ENCODE data around the gene CHPF2. TPM values are rescaled to one million over a fixed set of nuclear protein-coding genes. Genes with fewer than 3 reads are reported as not detected.

The CHPF2 gene
- total RNA-seq, 1 experiment from 2014 or later = 44.0 TPM

DNA sequence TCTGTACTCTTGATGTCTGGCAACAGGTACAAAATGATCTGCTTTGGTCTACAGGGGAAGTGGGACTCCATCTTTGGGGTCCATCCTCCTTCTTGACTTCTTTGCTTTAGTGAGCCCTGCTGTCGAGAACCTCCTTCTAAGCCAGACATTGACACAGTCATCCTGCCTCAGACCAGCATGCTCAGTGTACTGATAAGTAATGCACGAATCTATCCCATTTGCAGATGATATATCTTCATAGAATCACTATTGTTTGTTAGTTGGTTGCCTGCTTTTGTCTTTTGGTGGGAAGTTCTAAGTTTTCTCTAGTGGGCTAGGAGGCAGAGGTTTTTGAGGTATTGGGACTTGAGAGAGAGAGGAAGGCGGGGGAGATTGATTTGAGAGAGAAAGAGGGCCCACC, 30.9 kb upstream of the CHPF2 start:
- no peak for DNase-seq (ENCODE audit: low read depth, low spot score)
- in situ Hi-C loops (cut with HindIII; ENCODE audit: low pct_unique_long_range_greater_than_20kb, low sequenced_read_pairs) = no loop called here

DNA sequence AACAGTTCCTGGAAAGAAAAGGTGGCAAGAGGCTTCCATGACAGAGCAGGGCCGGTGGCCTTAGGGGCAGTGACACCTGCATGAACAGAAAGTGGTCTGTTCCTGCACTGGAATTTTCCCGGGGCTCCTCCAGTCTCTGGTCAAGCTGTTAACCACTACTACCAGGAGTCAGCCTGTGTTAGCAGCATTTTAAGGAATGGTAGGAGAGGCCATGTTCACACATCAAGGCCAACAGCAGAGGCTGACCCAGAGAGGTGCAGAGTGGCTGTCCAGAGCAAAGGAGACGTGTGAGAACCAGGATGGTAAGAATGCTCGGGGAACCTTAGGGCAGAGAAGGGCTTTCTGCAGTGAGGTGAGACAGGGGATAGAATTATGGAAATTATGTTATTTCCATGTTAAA, 30.5 kb upstream of the CHPF2 start:
- in situ Hi-C loops (cut with HindIII; ENCODE audit: low pct_unique_long_range_greater_than_20kb, low sequenced_read_pairs) = no loop called here
- DNase-seq (ENCODE audit: low read depth, low spot score) = no peak

DNA sequence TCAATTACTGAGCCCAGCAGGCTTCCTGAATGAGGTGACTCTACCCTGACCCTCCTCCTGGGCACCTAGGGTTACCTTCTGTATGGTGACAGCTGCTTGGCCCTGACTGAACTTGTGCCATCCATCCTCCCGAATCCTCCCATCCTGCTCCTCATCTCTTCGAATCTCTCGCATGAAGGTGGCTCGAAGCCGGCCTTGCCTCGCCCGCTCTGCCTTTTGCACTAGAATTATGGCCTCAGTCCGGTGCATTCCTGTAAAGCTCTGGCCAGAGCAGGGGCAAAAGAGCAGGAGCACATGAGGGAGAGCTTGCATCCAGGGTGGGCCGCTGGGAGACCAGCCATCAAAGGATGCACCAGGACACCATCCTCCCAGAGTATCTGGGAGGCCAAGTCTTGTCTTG, 29.4 kb upstream of the CHPF2 start:
- in situ Hi-C loops (cut with HindIII; ENCODE audit: low pct_unique_long_range_greater_than_20kb, low sequenced_read_pairs) = no loop called here
- no peak for DNase-seq (ENCODE audit: low read depth, low spot score)

DNA sequence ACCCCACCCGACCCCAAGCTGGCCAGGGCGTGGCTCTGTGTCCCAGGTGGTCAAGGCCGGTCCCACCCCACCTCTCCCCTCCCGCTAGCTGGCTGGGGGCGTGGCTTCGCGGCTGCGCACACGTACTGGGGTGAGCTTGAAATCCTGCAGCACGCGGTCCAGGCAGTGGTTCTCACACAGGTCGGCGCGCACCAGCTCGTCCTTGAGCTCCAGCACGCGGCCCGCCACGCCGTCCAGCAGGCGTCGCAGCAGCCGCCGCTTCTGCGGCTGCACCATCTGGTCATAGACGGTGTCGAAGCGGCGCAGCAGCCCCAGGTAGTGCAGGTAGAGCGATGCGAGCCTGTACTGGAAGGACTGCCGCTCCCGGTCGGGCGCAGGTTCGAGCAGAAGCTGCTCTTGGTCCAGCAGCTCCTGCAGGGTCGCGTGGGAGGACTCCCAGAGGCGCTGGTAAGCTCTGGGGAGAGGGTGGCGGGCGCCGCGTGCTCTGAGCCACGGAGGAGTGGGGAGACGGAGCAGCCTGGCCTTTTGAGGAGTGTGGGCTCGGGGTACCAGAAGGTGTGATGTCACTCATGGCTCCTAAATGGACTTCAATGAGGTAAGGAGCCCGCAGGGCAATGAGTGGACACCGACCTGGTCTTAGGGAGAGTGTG, 27.8 kb upstream of the CHPF2 start:
- DNase-seq (ENCODE audit: low read depth, low spot score) = no peak
- in situ Hi-C loops (cut with HindIII; ENCODE audit: low pct_unique_long_range_greater_than_20kb, low sequenced_read_pairs) = no loop called here

DNA sequence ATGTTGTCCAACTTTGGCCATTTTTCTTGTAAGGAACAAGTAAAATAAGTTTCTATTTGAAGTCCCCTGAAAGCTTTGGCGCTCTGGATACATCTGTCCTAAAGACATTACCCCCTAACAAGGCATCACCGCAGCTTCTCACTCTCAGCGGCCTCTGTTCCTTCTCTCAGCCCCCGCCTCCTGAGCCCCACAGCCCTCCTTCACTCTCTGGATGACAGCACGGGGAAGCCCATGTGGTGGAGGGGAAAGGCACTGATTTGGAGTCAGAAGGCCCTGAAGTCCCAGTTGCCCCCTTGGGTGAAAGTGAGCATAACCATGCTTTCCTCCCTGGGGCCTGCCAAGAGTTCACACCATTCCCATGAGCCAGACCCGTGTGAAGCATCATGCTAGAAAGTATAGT, 26.6 kb upstream of the CHPF2 start:
- in situ Hi-C loops (cut with HindIII; ENCODE audit: low pct_unique_long_range_greater_than_20kb, low sequenced_read_pairs) = no loop called here
- DNase-seq (ENCODE audit: low read depth, low spot score) = no peak

DNA sequence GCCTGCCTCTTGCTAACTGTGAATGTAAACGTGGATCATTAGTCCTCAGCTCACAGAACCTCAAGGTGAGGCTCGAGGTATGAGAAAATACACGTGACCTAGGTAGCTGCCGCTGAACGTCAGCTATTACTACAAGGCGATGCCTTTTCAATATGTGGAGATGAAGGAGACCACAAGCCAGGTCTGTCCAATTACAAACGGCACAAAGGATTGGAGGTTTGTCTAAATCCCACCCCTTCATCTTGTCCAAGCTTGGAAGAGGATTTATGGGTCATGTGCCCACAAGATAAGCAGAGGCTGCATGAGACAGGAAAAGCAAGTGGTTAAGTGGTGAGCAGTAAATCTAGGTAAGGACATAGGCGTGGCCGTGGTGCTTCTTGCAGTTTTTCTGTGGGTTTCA, 25.4 kb upstream of the CHPF2 start:
- in situ Hi-C loops (cut with HindIII; ENCODE audit: low pct_unique_long_range_greater_than_20kb, low sequenced_read_pairs) = no loop called here
- peak; percentile 24 for DNase-seq (ENCODE audit: low read depth, low spot score)

DNA sequence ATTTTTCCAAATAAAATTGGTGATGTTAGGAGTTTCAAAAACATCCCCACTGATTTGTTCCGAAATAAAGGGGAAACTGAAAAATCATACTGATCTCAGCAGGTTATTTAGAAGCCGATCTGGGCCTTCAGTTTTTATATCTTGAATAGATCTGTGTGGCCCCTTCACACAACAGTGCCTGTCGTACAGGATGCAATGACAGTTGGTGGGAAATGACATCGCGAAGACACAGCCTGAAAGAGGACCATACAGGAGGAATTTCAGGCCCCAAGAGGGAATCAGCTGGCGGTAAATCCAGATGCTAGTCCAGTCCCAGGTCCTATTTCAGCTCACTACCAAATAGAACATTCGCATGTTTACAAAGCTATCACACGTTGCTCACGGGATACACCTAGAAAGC, 25.0 kb upstream of the CHPF2 start:
- in situ Hi-C loops (cut with HindIII; ENCODE audit: low pct_unique_long_range_greater_than_20kb, low sequenced_read_pairs) = no loop called here
- no peak for DNase-seq (ENCODE audit: low read depth, low spot score)

DNA sequence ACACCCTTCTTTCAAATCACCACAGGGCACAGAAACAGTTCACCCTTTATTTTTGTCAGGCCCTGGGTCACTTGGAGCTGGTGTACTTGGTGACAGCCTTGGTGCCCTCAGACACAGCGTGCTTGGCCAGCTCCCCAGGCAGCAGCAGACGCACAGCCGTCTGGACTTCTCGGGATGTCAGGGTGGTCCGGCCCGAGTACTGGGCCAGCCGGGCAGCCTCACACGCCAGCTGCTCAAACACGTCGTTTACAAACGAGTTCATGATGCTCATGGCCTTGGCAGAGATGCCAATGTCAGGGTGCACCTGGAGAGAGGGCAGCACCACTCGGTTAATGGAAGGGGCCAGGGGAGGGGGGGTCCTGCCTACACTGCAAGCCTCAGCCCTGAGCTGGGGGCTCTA, 24.5 kb upstream of the CHPF2 start:
- in situ Hi-C loops (cut with HindIII; ENCODE audit: low pct_unique_long_range_greater_than_20kb, low sequenced_read_pairs) = no loop called here
- DNase-seq (ENCODE audit: low read depth, low spot score) = no peak

DNA sequence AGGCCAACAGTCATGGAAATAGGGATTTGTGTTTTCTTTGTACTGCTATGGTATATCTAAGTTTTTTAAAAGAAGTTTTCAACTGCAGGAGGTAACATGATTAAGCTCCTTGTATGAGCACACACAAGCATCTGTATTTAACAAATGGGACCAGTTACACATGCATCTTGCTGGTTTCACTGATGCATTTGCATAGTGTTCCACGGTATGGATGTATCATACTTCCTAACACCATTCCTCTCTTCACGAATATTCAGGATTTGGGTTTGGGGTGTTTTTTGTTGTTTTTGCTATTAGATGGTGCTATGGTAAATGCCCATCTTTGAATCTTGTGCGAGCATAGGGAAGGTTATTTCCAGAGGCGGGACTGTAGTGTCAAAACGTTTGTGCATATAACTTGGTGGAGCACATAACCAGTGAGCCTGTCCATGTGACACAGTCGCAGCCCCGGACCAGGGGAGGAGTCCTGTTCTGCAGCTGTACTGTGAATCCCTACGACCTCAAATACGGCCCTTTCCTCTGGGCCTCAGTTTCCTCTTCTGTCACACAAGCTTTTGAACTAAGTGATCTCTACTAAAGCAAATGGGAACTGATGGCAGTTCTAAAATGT, 23.9 kb upstream of the CHPF2 start:
- in situ Hi-C loops (cut with HindIII; ENCODE audit: low pct_unique_long_range_greater_than_20kb, low sequenced_read_pairs) = no loop called here
- no peak for DNase-seq (ENCODE audit: low read depth, low spot score)

DNA sequence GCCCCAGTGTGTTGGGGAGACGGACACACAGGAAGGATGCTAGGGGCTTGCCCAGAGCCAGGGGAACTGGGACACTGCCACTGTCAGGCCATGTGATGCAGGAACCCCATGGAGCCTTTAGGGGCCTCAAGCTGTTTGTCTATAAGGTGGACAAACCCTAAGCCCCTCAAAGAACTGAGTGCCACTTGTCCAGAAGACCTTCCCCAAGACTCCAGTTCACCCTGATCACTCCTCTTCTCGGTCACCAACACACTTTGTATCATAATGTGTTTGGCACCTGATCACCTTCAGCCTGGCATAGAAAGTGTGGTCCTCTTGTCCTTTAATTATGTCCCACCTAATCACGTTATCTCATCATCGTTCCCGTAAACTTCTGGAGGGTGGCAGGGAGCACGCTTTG, 22.7 kb upstream of the CHPF2 start:
- in situ Hi-C loops (cut with HindIII; ENCODE audit: low pct_unique_long_range_greater_than_20kb, low sequenced_read_pairs) = no loop called here
- no peak for DNase-seq (ENCODE audit: low read depth, low spot score)

DNA sequence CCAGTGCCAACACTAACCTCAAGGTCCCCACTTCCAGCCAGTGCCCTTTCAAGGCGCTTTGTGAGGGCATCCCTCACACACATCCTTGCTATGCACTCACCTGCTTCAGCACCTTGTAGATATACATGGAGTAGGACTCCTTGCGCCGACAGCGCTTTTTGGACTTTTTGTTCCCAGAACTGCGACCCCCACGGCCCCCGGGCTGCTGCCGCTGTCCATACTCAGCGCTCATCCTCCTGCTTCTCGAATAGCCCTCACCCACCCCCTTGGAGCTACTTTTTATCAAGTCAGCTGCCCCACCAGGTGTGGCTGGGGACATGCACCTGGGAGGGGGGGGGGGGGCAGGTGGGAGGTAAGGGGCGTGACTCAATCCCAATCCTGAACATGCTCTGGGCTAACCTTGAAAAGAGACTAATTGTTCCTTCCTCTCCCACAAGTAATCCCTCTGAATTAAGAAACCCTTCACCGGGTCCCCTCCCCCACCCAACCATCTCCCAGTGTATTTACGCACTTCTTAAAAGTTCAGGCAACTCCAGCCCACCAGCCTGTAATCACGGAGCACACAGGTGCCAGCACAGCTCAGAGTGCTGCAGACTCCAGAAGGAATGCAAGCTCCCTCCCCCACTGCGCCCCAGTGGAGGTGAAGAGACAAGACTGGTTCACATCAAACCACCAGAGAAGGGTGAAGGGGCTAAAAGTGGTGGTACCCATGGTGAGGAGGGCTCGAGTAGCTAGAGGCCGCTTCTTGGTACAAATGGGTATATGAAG, 22.0 kb upstream of the CHPF2 start, which contains the start of gene H2BK1:
Gene H2BK1 (minus strand): TSS at position 402 of the 768 bp plus-strand sequence. CDS start 170 bp downstream, at position 232.
- in situ Hi-C loops (cut with HindIII; ENCODE audit: low pct_unique_long_range_greater_than_20kb, low sequenced_read_pairs) = no loop called here
- DNase-seq (ENCODE audit: low read depth, low spot score) = no peak

DNA sequence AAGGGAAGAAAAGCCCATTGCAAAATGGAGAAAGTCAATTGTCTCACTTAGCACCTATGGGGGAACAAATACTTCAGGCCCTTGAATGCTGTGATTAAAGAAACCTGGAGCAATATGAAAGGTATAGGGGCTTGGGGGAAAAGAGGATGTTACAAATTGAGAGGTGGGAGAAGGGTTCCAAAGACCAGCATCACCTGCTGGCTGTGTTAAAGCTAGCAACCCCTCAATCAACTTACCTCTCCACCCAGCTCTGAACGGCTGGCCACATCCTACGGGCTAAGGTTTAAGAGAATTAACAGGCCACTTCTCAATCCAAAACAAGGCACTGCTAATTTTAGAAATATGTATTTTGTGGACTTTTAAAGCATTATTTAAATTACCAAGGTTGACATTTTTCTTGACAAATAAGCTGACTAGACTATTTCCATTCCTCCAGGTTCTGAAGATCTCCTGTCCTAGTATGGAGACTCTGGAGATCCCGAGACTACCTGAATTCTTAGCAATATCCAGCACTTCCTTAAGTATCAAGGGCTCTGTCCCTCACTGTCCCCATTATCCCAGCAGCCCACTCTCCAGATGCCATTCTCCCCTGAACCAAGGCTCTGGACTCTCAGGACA, 21.0 kb upstream of the CHPF2 start:
- in situ Hi-C loops (cut with HindIII; ENCODE audit: low pct_unique_long_range_greater_than_20kb, low sequenced_read_pairs) = no loop called here
- no peak for DNase-seq (ENCODE audit: low read depth, low spot score)

DNA sequence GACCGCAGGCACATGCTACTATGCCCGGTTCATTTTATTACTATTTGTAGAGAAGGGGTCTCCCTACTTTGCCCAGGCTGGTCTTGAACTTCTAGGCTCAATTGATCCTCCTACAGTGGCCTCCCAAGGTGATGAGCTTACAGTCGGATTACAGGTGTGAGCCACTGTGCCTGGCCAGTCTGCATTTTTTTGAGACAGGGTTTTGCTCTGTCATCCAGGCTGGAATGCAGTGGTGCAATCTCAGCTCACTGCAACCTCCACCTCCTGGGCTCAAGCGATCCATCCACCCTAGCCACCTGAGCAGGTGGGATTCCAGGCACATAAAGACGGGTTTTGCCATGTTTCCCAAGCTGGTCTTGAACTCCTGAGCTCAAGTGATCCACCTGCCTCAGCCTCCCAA, 19.7 kb upstream of the CHPF2 start:
- in situ Hi-C loops (cut with HindIII; ENCODE audit: low pct_unique_long_range_greater_than_20kb, low sequenced_read_pairs) = no loop called here

DNA sequence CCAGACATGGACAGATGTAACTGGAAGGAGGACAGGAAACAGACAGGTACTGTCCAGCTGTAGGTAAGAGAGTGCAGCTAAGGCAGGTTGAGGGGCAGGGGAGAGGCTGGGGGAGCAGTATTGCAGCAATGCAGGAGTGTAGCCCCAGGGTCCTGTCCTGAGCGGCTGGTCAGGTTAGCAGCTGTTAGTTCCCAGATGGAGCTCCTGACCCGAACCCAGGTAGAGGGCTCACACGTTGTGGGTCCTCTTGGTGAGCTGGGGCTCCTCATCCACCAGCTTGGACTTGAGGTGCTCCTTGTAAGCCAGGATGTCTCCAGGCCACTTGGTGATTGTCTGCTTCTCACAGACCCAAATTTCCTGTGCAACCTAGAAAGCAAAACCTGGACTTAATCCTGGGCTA, 18.5 kb upstream of the CHPF2 start:
- in situ Hi-C loops (cut with HindIII; ENCODE audit: low pct_unique_long_range_greater_than_20kb, low sequenced_read_pairs) = no loop called here
- no peak for DNase-seq (ENCODE audit: low read depth, low spot score)

More for the DNA sequence above, 19.7 kb upstream of the CHPF2 start:
- no peak for DNase-seq (ENCODE audit: low read depth, low spot score)

DNA sequence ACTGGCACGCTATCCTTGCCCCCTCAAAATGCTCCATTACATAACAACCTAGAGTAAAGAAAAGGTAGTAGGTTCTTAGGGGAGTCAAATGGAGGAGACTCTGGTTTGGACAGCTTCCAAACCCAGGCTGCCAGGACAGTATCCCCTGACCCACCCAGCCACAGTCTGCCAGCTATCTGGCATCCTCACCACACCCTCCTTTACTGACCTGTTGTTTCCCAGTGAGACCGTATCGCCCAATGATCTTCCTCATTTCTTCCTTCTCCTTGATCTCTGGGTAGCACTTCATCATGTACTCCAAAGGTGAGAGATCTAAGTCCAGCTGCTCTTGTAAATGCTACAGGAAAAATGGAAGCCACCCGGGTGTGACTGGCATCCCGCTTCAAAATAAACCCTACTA, 16.9 kb upstream of the CHPF2 start:
- in situ Hi-C loops (cut with HindIII; ENCODE audit: low pct_unique_long_range_greater_than_20kb, low sequenced_read_pairs) = no loop called here

DNA sequence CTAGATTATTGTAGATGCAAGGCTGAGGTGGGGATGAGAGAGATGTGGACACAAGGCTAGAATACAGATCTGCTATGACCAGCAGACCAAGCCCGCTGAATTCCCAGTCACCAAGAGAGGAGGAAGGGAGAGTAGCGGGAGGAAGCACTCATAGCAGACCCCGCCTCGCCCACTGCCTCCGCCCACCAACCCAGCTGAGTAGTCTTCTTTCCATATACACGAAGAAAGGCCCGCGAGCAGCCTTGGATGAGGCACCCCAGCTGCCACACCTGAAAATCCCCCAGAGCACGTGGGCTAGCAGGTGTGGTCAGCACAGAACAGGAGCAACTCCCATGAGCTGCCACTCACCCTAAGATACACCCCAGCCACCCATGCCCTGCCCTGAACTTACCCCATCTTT, 14.1 kb upstream of the CHPF2 start:
- in situ Hi-C loops (cut with HindIII; ENCODE audit: low pct_unique_long_range_greater_than_20kb, low sequenced_read_pairs) = no loop called here
- DNase-seq (ENCODE audit: low read depth, low spot score) = no peak

More for the DNA sequence above, 16.9 kb upstream of the CHPF2 start:
- no peak for DNase-seq (ENCODE audit: low read depth, low spot score)

DNA sequence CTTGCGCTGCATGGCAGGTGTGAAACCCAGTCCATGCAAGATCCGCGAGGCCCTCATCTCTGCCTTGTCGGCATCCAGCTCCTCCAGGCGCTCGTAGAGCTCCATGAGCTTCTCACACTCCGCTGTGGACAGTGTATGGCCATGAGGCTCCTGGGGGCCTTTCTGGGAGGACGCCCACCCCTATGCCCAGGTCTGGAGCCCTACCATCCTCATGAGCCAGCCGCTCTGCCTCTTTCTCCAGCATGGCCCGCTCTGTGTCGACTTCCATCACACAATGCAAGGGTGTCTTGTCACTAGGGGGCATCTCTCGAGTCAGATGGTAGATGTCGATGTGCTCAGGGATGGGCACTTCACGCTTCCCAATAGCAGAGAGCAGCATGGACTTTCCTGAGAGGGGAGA, 8.6 kb upstream of the CHPF2 start:
- peak; percentile 38 for DNase-seq (ENCODE audit: low read depth, low spot score)

DNA sequence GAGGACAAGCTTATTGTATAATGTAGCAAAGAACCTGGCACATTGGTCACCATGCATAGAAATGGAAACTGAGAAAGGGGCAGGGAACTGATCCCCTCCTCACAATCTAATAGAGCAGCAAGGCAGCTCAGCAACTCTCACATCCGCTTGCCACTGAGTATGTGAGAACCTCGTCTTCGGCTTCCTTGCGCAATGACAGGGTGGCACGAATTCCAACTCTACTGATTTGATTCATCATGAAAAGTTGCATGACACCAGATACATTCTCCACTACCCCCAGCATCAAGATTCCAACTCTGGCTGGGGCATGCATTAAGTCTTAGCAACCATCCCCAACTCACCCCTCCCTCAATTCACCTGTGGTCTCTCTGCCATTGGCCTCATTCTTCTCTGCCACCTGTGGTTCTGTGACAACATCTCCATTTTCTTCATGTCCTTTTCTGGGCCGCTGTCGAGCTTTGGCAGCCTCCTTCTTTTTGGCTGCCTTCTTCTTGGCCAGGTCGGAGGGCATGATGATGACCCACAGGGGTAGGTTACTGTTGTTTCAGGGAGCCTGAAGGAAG, 6.3 kb upstream of the CHPF2 start:
- in situ Hi-C loops (cut with HindIII; ENCODE audit: low pct_unique_long_range_greater_than_20kb, low sequenced_read_pairs) = no loop called here
- no peak for DNase-seq (ENCODE audit: low read depth, low spot score)

More for the DNA sequence above, 8.6 kb upstream of the CHPF2 start:
- in situ Hi-C loops (cut with HindIII; ENCODE audit: low pct_unique_long_range_greater_than_20kb, low sequenced_read_pairs) = no loop called here
